HCT116 (cell line): ENCODE data around the gene SDK1. TPM values are rescaled to one million over a fixed set of nuclear protein-coding genes. Genes with fewer than 3 reads are reported as not detected.

ENCODE experiments used
- ATAC-seq: fragments of 200-7000 bp; cut with Tn5 transposase; 2 replicates; pipeline ENCODE4 v1.9.1; 2020; ENCODE audit warnings: mild to moderate bottlenecking, moderate library complexity
- BruUV-seq: library from RNA; stranded (reverse); fragments of 400-500 nt; replicated peaks from 2 replicates; lab custom pipeline; 2021; lab: Mats Ljungman, UMichigan
- CTCF ChIA-PET: fragments of 300-600 bp; sonication (Branson Sonifier 250); formaldehyde crosslinking; loops from one replicate; lab custom pipeline; 2021; ENCODE audit warnings: antibody characterized with exemption; lab: Charles Lee
- POLR2A ChIA-PET: fragments of 300-600, 350-600 bp; sonication (Branson Sonifier 250); formaldehyde crosslinking; loops from one replicate; lab custom pipeline; 2021; ENCODE audit warnings: antibody characterized with exemption; lab: Charles Lee
- RAD21 ChIA-PET, 2 experiments: fragments of 300-600 bp; sonication (Branson Sonifier 250); formaldehyde crosslinking; loops; one replicate each; lab custom pipeline; 2023; ENCODE audit warnings: low total read pairs in 2 of 2; ENCODE audit not compliant: uncharacterized antibody in 2 of 2, unreplicated experiment in 2 of 2, low non-redundant PET in 1 of 2; lab: Charles Lee
- DNase-seq: peaks from one replicate; pipeline ENCODE4 v3.0.0-alpha.2; 2010; ENCODE audit warnings: low read depth, low spot score
- H2AFZ ChIP-seq: fragments of 200-600 bp; shearing (Covaris generic), sonication (generic); 2 replicates; pipeline ENCODE4 v1.6.1; 2017; ENCODE audit warnings: low read depth, mixed run types, mixed read lengths, antibody characterized with exemption, low read length; ENCODE audit not compliant: poor library complexity, severe bottlenecking
- H3K27ac ChIP-seq: 2 replicates; pipeline ENCODE4 v1.5.1; 2012; ENCODE audit warnings: low read depth, low read length
- H3K27me3 ChIP-seq: fragments of 200-600 bp; sonication (generic); 2 replicates; pipeline ENCODE4 v1.6.1; 2016; ENCODE audit warnings: mixed run types, low read length, mixed read lengths; ENCODE audit not compliant: insufficient read depth
- H3K36me3 ChIP-seq, 2 experiments: fragments of 200-500 bp in 1 of 2; fragments of 200-600 bp in 1 of 2; sonication (Bioruptor generic) in 1 of 2; sonication (generic) in 1 of 2; 2 replicates each; pipeline versions ENCODE4 v1.5.1 to v1.6.1; 2014 to 2016; ENCODE audit warnings: low read length in 2 of 2, inconsistent platforms in 1 of 2, mixed read lengths in 1 of 2, mixed run types in 1 of 2; ENCODE audit not compliant: insufficient read depth in 2 of 2, control insufficient read depth in 1 of 2
- H3K4me1 ChIP-seq, 2 experiments: fragments of 200-600 bp in 1 of 2; sonication (generic) in 1 of 2; 2 replicates each; pipeline versions ENCODE4 v1.5.1 to v1.6.1; 2012 to 2017; ENCODE audit warnings: low read length in 2 of 2, inconsistent platforms in 1 of 2, mild to moderate bottlenecking in 1 of 2, mixed read lengths in 1 of 2, mixed run types in 1 of 2, moderate library complexity in 1 of 2; ENCODE audit not compliant: insufficient read depth in 2 of 2, control insufficient read depth in 1 of 2
- H3K4me2 ChIP-seq: fragments of 200-600 bp; sonication (generic); 2 replicates; pipeline ENCODE4 v1.6.1; 2017; ENCODE audit warnings: mixed run types, low read length, mixed read lengths
- H3K4me3 ChIP-seq, 2 experiments: fragments of 200-600 bp in 1 of 2; sonication (generic) in 1 of 2; replicated peaks in 1 of 2; 2 replicates each; pipeline ENCODE4 v1.5.1; 2011 to 2016; ENCODE audit warnings: low read length in 2 of 2, control low read depth in 1 of 2, low read depth in 1 of 2, mild to moderate bottlenecking in 1 of 2, mixed read lengths in 1 of 2, mixed run types in 1 of 2
- H3K79me2 ChIP-seq: fragments of 200-600 bp; sonication (generic); 2 replicates; pipeline ENCODE4 v1.6.1; 2017; ENCODE audit warnings: mild to moderate bottlenecking, mixed run types, low read length, moderate library complexity, mixed read lengths; ENCODE audit not compliant: insufficient read depth
- H3K9ac ChIP-seq: fragments of 200-600 bp; sonication (generic); 2 replicates; pipeline ENCODE4 v1.6.1; 2016; ENCODE audit warnings: low read length, mixed read lengths
- H3K9me2 ChIP-seq: fragments of 200-600 bp; sonication (generic), shearing (Covaris generic); 2 replicates; pipeline ENCODE4 v1.6.1; 2017; ENCODE audit warnings: mixed run types, mild to moderate bottlenecking, moderate library complexity; ENCODE audit not compliant: insufficient read depth
- H3K9me3 ChIP-seq, 2 experiments: fragments of 200-500 bp in 1 of 2; fragments of 200-600 bp in 1 of 2; sonication (Bioruptor generic) in 1 of 2; sonication (generic) in 1 of 2; 2 replicates each; pipeline ENCODE4 v1.6.1; 2014 to 2017; ENCODE audit warnings: low read length in 2 of 2, mixed read lengths in 2 of 2, inconsistent platforms in 1 of 2, low read depth in 1 of 2, mild to moderate bottlenecking in 1 of 2, mixed run types in 1 of 2, moderate library complexity in 1 of 2; ENCODE audit not compliant: control insufficient read depth in 1 of 2, insufficient read depth in 1 of 2
- H4K20me1 ChIP-seq: fragments of 200-600 bp; sonication (generic), shearing (Covaris generic); 2 replicates; pipeline ENCODE4 v1.6.1; 2017; ENCODE audit warnings: mixed run types, mild to moderate bottlenecking, moderate library complexity; ENCODE audit not compliant: insufficient read depth
- CBX3 ChIP-seq: IDR thresholded peaks from 2 replicates; pipeline ENCODE4 v1.6.1; 2012; ENCODE audit warnings: low read depth
- JUND ChIP-seq: IDR thresholded peaks from 2 replicates; pipeline ENCODE4 v1.6.1; 2012
- SRF ChIP-seq: IDR thresholded peaks from 2 replicates; pipeline ENCODE4 v1.6.1; 2012; ENCODE audit warnings: low read depth
- YY1 ChIP-seq: IDR thresholded peaks from 2 replicates; pipeline ENCODE4 v1.6.1; 2011; ENCODE audit warnings: low read length, low read depth, moderate library complexity, mild to moderate bottlenecking; ENCODE audit not compliant: insufficient replicate concordance; ENCODE audit errors: extremely low read depth
- ZFX ChIP-seq: fragments of 450-650 bp; IDR thresholded peaks from 2 replicates; pipeline ENCODE4 v1.6.1; 2017
- intact Hi-C: fragments of 100-400 bp; cut with micrococcal nuclease; formaldehyde crosslinking; loops from 2 replicates; pipeline ENCODE4 v1.10.0; 2022
- total RNA-seq: library from RNA; stranded (reverse); gene quantifications from one replicate; pipeline ENCODE4 v1.2.1, GENCODE V29; 2021; ENCODE audit not compliant: unreplicated experiment
- TF ChIP-seq, protein P1 (sequence below): IDR thresholded peaks from 2 replicates; pipeline ENCODE4 v1.6.1; 2012
- TF ChIP-seq, protein P2 (sequence below): IDR thresholded peaks from 2 replicates; pipeline ENCODE4 v1.6.1; 2011; ENCODE audit warnings: mild to moderate bottlenecking, low read length, moderate library complexity; ENCODE audit not compliant: insufficient replicate concordance; ENCODE audit errors: extremely low read depth
- TF ChIP-seq, protein P3 (sequence below): IDR thresholded peaks from 2 replicates; pipeline ENCODE4 v1.6.1; 2012; ENCODE audit warnings: low read depth

The SDK1 gene
- total RNA-seq, 1 experiment from 2014 or later: 0.05 TPM

DNA sequence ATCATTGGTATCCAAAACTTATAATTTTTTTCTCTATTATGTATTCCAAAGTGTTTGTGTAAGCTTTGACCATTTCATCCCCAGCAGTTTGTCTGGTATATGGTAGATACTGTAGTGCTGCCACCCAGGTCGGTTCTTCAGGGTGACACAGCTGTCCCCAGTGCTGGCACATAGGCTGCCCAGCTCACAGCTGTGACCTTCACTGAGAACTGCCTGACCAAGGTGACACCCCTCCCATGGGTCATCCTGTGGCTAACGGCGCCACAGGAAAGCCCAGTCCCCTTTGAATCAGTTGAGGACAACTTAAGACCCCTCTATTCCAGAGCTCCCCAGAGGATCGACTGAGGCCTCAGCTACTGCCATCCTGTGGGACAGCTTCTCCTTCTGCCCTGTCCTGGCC lies 736.8 kb downstream of the SDK1 start:
- RAD21 ChIA-PET: no interaction called here
- intact Hi-C loops: no loop called here
- Histone ChIP-seq H3K9ac (no peak overlapping the region), H4K20me1 (no peaks in the 10 kb centered on the region), H3K79me2 (no peaks in the 10 kb centered on the region), H3K36me3 (no peaks in the 10 kb centered on the region), H2AFZ (no peak overlapping the region), H3K4me1 (no peaks in the 10 kb centered on the region), H3K9me2 (no peaks in the 10 kb centered on the region), H3K4me3 (no peak overlapping the region), H3K27ac (no peak overlapping the region), H3K27me3 (peaks cover 7% of the 10 kb centered on the region; the same call in 1 of the 2 replicates), H3K9me3 (no peaks in the 10 kb centered on the region), H3K4me2 (no peak overlapping the region)
- DNase-seq (no peak), ATAC-seq (no peak)
- TF ChIP-seq, protein P1, sequence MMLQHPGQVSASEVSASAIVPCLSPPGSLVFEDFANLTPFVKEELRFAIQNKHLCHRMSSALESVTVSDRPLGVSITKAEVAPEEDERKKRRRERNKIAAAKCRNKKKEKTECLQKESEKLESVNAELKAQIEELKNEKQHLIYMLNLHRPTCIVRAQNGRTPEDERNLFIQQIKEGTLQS: no peak
- TF ChIP-seq JUND (no peak), ZFX (no peak), SRF (no peak), CBX3 (no peak), YY1 (no peak)
- TF ChIP-seq, protein P2, sequence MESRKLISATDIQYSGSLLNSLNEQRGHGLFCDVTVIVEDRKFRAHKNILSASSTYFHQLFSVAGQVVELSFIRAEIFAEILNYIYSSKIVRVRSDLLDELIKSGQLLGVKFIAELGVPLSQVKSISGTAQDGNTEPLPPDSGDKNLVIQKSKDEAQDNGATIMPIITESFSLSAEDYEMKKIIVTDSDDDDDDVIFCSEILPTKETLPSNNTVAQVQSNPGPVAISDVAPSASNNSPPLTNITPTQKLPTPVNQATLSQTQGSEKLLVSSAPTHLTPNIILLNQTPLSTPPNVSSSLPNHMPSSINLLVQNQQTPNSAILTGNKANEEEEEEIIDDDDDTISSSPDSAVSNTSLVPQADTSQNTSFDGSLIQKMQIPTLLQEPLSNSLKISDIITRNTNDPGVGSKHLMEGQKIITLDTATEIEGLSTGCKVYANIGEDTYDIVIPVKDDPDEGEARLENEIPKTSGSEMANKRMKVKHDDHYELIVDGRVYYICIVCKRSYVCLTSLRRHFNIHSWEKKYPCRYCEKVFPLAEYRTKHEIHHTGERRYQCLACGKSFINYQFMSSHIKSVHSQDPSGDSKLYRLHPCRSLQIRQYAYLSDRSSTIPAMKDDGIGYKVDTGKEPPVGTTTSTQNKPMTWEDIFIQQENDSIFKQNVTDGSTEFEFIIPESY: no peak
- TF ChIP-seq, protein P3, sequence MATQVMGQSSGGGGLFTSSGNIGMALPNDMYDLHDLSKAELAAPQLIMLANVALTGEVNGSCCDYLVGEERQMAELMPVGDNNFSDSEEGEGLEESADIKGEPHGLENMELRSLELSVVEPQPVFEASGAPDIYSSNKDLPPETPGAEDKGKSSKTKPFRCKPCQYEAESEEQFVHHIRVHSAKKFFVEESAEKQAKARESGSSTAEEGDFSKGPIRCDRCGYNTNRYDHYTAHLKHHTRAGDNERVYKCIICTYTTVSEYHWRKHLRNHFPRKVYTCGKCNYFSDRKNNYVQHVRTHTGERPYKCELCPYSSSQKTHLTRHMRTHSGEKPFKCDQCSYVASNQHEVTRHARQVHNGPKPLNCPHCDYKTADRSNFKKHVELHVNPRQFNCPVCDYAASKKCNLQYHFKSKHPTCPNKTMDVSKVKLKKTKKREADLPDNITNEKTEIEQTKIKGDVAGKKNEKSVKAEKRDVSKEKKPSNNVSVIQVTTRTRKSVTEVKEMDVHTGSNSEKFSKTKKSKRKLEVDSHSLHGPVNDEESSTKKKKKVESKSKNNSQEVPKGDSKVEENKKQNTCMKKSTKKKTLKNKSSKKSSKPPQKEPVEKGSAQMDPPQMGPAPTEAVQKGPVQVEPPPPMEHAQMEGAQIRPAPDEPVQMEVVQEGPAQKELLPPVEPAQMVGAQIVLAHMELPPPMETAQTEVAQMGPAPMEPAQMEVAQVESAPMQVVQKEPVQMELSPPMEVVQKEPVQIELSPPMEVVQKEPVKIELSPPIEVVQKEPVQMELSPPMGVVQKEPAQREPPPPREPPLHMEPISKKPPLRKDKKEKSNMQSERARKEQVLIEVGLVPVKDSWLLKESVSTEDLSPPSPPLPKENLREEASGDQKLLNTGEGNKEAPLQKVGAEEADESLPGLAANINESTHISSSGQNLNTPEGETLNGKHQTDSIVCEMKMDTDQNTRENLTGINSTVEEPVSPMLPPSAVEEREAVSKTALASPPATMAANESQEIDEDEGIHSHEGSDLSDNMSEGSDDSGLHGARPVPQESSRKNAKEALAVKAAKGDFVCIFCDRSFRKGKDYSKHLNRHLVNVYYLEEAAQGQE: no peak
- POLR2A ChIA-PET: no interaction called here
- CTCF ChIA-PET: no interaction called here
- no TSS peak for BruUV-seq
